Nephron (organoid): Measurements from ENCODE around the gene NR5A2.

ENCODE experiments used
- H3K27ac Mint-ChIP-seq, 3 experiments: 2 replicates each; pipeline ENCODE4 v1.8.0; 2020; ENCODE audit warnings: mixed read lengths in 3 of 3, mild to moderate bottlenecking in 2 of 3, moderate library complexity in 1 of 3
- H3K27me3 Mint-ChIP-seq: 2 replicates; pipeline ENCODE4 v1.8.0; 2021; ENCODE audit warnings: low read depth, mild to moderate bottlenecking, moderate library complexity, mixed read lengths
- H3K36me3 Mint-ChIP-seq: 2 replicates; pipeline ENCODE4 v1.8.0; 2020; ENCODE audit warnings: low read depth, mixed read lengths
- H3K4me1 Mint-ChIP-seq: 2 replicates; pipeline ENCODE4 v1.8.0; 2020; ENCODE audit warnings: mixed read lengths
- H3K4me3 Mint-ChIP-seq, 3 experiments: 2 replicates each; pipeline ENCODE4 v1.8.0; 2020; ENCODE audit warnings: mild to moderate bottlenecking in 3 of 3, mixed read lengths in 3 of 3, moderate library complexity in 2 of 3
- H3K9me3 Mint-ChIP-seq: 2 replicates; pipeline ENCODE4 v1.8.0; 2020; ENCODE audit warnings: mixed read lengths
- CTCF ChIP-seq, 3 experiments: fragments of 200-600 bp; sonication (generic); IDR thresholded peaks; one replicate each; pipeline ENCODE4 v1.5.0; 2021; ENCODE audit warnings: antibody characterized with exemption in 3 of 3; ENCODE audit not compliant: unreplicated experiment in 3 of 3

Gene NR5A2

GRCh38 chr1:200226268-200226968, 198.9 kb downstream of the NR5A2 start:
- no peak overlapping the region for H3K4me3 Mint-ChIP-seq
- no peak for TF ChIP-seq CTCF (IDR thresholded peaks at IDR 0.05; ENCODE audit: unreplicated experiment in 3 of 3)
- no peaks in the 10 kb centered on the region for H3K36me3 Mint-ChIP-seq
- no peaks in the 10 kb centered on the region for H3K9me3 Mint-ChIP-seq
- H3K4me1 Mint-ChIP-seq: no peaks in the 10 kb centered on the region
- peaks cover 26% of the 10 kb centered on the region for H3K27me3 Mint-ChIP-seq
- H3K27ac Mint-ChIP-seq: no peak overlapping the region

- no peak for TF ChIP-seq CTCF (IDR thresholded peaks at IDR 0.05; ENCODE audit: unreplicated experiment in 3 of 3)
- H3K27me3 Mint-ChIP-seq: peaks cover 24% of the 10 kb centered on the region
- no peak overlapping the region for H3K27ac Mint-ChIP-seq
- H3K4me1 Mint-ChIP-seq: no peaks in the 10 kb centered on the region
- no peak overlapping the region for H3K4me3 Mint-ChIP-seq
- H3K9me3 Mint-ChIP-seq: no peaks in the 10 kb centered on the region
- no peaks in the 10 kb centered on the region for H3K36me3 Mint-ChIP-seq
Measured at GRCh38 chr1:200226969-200227303, 199.4 kb downstream of the NR5A2 start.
